Activated CD4-positive, CD25-positive, alpha-beta regulatory T cell treated with anti-CD3 and anti-CD28 coated beads, Interleukin-2, amount 50 U/mL, for 24 hours (primary cell): ENCODE data around the gene INSR.
A peak's percentile ranks its signal among the peaks of the same experiment; 100 is the strongest.

ENCODE experiments used
- ATAC-seq, 2 donors: fragments of 150-1000 bp; cut with Tn5 transposase; one replicate each; pipeline ENCODE4 v1.10.0; 2021; ENCODE audit warnings: mild to moderate bottlenecking in 1 of 2, moderate library complexity in 1 of 2

INSR gene

GRCh38 chr19:7132054-7132453, 162.2 kb downstream of the INSR start:
- ATAC-seq, result no peak

- ATAC-seq, result no peak
These were observed 164.2 kb downstream of the INSR start for GRCh38 chr19:7130043-7130442.

- ATAC-seq, result no peak
These were observed 168.1 kb downstream of the INSR start for GRCh38 chr19:7126132-7126531.

- ATAC-seq, result no peak
These were observed 169.0 kb downstream of the INSR start for GRCh38 chr19:7125221-7125620.

- ATAC-seq, result no peak
These were observed 169.4 kb downstream of the INSR start for GRCh38 chr19:7124782-7125181.

- no peak for ATAC-seq
These were observed 171.5 kb downstream of the INSR start for GRCh38 chr19:7122701-7123100.

GRCh38 chr19:7120499-7120898, 173.7 kb downstream of the INSR start:
- no peak for ATAC-seq

- no peak for ATAC-seq
These were observed 174.6 kb downstream of the INSR start for GRCh38 chr19:7119582-7119981.

- no peak for ATAC-seq
These were observed 177.0 kb downstream of the INSR start for GRCh38 chr19:7117248-7117647.

GRCh38 chr19:7115721-7116120, 178.5 kb downstream of the INSR start:
- ATAC-seq, result no peak

GRCh38 chr19:7113233-7113632, 181.0 kb downstream of the INSR start:
- no peak for ATAC-seq

- ATAC-seq, result no peak
These were observed 181.5 kb downstream of the INSR start for GRCh38 chr19:7112675-7113074.

GRCh38 chr19:7109678-7110289, 184.4 kb downstream of the INSR start:
- no peak for ATAC-seq

- ATAC-seq, result no peak
These were observed 187.2 kb downstream of the INSR start for GRCh38 chr19:7106711-7107657.

GRCh38 chr19:7104747-7105447, 189.3 kb downstream of the INSR start:
- no peak for ATAC-seq

- ATAC-seq, result no peak
These were observed 192.5 kb downstream of the INSR start for GRCh38 chr19:7101498-7102253.

GRCh38 chr19:7099597-7099921, 194.7 kb downstream of the INSR start:
- no peak for ATAC-seq

- peak; percentile 87 to 92 for ATAC-seq
These were observed 195.3 kb downstream of the INSR start for GRCh38 chr19:7098701-7099596.

- no peak for ATAC-seq
These were observed 196.1 kb downstream of the INSR start for GRCh38 chr19:7098096-7098495.

- no peak for ATAC-seq
These were observed 205.2 kb downstream of the INSR start for GRCh38 chr19:7088999-7089398.

- no peak for ATAC-seq
These were observed 210.9 kb downstream of the INSR start for GRCh38 chr19:7083076-7083956.
